ENCODE measurements around the gene EPHB4.

DNA sequence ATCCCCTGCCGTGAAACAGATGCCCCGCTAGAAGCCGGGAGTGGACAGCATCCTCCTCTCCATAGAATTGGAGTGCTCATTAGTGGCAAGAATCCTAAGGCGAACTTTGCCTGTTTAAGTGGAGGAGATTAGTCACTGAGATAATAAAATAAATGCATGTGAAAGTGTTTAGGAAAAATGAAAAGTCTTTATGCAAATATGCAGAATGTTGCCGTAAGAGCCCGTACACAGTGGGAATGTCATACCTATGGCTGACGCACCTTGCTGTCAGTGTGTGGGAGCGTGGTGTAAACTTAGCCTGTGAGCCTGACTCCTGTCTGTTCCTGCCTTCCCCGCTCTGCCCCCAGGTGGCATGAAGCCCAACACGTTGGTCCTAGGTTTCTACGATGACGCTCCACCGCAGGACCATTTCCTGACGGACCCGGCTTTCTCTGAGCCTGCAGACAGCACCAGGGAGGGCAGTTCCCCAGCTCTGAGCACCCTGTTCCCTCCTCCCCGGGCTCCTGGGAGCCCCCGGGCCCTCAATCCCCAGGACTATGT, 38.1 kb upstream of the EPHB4 start:
- TF ChIP-seq, protein P1, sequence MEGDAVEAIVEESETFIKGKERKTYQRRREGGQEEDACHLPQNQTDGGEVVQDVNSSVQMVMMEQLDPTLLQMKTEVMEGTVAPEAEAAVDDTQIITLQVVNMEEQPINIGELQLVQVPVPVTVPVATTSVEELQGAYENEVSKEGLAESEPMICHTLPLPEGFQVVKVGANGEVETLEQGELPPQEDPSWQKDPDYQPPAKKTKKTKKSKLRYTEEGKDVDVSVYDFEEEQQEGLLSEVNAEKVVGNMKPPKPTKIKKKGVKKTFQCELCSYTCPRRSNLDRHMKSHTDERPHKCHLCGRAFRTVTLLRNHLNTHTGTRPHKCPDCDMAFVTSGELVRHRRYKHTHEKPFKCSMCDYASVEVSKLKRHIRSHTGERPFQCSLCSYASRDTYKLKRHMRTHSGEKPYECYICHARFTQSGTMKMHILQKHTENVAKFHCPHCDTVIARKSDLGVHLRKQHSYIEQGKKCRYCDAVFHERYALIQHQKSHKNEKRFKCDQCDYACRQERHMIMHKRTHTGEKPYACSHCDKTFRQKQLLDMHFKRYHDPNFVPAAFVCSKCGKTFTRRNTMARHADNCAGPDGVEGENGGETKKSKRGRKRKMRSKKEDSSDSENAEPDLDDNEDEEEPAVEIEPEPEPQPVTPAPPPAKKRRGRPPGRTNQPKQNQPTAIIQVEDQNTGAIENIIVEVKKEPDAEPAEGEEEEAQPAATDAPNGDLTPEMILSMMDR (IDR thresholded peaks at IDR 0.05) = no peak
- no peak for TF ChIP-seq POLR2AphosphoS5 (IDR thresholded peaks at IDR 0.05)
- TF ChIP-seq POLR2A (IDR thresholded peaks at IDR 0.05) = no peak

Data from breast epithelium (tissue), 3 donors.